ENCODE results near the gene C6orf118.

C6orf118 gene

DNA sequence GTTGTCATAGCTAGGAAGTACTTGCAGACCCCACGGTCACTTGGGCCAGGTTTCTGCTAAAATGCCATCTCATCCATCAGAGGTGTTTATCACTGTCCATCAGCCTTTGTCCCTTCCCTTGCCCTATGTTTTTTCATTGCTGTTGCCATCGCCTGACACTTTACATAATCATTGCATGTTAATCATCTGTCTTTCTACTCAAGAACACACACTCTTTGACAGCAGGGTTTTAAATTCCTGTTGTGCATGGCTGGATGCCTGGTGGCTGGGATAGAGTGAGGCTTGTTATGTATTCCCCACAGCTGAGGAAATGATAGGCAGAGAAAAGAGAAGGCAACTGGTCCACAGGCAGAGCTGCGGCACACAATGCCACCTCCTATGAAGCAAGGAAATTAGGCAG, 11.7 kb upstream of the C6orf118 start:
- no peaks in the 10 kb centered on the region for H3K27me3 ChIP-seq
- H3K27ac ChIP-seq: no peak overlapping the region
- no peaks in the 10 kb centered on the region for H3K36me3 ChIP-seq
- H3K4me3 ChIP-seq: no peak overlapping the region
- peaks cover 0 to 9% (median 0%) of the 10 kb centered on the region in 3 donors for H3K9me3 ChIP-seq
- no peaks in the 10 kb centered on the region for H3K4me1 ChIP-seq
- DNase-seq: no peak
- TF ChIP-seq, protein P1, sequence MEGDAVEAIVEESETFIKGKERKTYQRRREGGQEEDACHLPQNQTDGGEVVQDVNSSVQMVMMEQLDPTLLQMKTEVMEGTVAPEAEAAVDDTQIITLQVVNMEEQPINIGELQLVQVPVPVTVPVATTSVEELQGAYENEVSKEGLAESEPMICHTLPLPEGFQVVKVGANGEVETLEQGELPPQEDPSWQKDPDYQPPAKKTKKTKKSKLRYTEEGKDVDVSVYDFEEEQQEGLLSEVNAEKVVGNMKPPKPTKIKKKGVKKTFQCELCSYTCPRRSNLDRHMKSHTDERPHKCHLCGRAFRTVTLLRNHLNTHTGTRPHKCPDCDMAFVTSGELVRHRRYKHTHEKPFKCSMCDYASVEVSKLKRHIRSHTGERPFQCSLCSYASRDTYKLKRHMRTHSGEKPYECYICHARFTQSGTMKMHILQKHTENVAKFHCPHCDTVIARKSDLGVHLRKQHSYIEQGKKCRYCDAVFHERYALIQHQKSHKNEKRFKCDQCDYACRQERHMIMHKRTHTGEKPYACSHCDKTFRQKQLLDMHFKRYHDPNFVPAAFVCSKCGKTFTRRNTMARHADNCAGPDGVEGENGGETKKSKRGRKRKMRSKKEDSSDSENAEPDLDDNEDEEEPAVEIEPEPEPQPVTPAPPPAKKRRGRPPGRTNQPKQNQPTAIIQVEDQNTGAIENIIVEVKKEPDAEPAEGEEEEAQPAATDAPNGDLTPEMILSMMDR (IDR thresholded peaks at IDR 0.05): no peak
- intact Hi-C loops (cut with DNase I; ENCODE audit: low total_unique reads): no loop called here

DNA sequence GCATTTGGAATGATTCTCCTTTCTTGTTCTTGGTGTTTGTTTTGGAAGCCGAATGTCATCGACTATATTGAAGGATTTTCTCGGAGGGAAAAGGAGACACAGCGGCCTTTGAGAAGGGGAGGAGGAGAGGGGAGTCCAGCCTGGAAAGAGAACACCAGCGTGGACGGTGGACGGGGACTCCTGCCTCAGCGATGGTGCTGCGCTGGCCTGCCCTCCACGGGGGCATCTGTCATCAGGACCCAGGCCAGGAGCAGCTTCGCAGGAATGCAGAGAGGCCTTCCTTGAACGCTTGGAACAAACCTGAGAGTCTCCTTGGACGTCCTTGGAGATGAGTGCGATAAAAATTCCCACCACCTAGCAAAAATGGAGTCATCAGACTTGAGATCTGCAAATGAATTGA, 8.3 kb upstream of the C6orf118 start:
- H3K36me3 ChIP-seq: no peaks in the 10 kb centered on the region
- H3K27ac ChIP-seq: no peak overlapping the region
- H3K27me3 ChIP-seq: no peaks in the 10 kb centered on the region
- TF ChIP-seq, protein P1 (IDR thresholded peaks at IDR 0.05): no peak
- no peak overlapping the region for H3K4me3 ChIP-seq
- intact Hi-C loops (cut with DNase I; ENCODE audit: low total_unique reads): no loop called here
- H3K4me1 ChIP-seq: no peaks in the 10 kb centered on the region
- no peak for DNase-seq
- H3K9me3 ChIP-seq: peaks cover 0 to 9% (median 0%) of the 10 kb centered on the region in 3 donors

DNA sequence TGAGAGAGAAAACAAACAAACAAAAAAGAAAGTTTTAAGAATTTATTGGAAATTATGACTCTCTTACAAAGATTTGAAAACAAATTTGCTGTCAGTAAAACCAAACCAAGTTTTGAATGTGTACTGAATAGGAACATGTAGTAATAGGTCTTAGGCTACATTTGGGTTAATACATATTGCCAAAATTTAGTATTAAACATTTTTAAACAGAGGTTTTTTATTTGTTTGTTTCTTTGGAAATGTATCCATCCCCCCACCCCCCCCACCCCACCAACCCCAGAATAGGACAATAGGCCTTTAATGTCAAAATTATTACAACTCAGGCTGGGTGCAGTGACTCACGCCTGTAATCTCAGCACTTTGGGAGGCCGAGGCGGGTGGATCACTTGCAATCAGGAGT, 2.5 kb downstream of the C6orf118 start:
- H3K27ac ChIP-seq: no peak overlapping the region
- H3K36me3 ChIP-seq: no peaks in the 10 kb centered on the region
- H3K27me3 ChIP-seq: no peaks in the 10 kb centered on the region
- DNase-seq: no peak
- no peaks in the 10 kb centered on the region for H3K9me3 ChIP-seq
- H3K4me3 ChIP-seq: no peak overlapping the region
- H3K4me1 ChIP-seq: no peaks in the 10 kb centered on the region
- TF ChIP-seq, protein P1 (IDR thresholded peaks at IDR 0.05): no peak
- intact Hi-C loops (cut with DNase I; ENCODE audit: low total_unique reads): no loop called here

DNA sequence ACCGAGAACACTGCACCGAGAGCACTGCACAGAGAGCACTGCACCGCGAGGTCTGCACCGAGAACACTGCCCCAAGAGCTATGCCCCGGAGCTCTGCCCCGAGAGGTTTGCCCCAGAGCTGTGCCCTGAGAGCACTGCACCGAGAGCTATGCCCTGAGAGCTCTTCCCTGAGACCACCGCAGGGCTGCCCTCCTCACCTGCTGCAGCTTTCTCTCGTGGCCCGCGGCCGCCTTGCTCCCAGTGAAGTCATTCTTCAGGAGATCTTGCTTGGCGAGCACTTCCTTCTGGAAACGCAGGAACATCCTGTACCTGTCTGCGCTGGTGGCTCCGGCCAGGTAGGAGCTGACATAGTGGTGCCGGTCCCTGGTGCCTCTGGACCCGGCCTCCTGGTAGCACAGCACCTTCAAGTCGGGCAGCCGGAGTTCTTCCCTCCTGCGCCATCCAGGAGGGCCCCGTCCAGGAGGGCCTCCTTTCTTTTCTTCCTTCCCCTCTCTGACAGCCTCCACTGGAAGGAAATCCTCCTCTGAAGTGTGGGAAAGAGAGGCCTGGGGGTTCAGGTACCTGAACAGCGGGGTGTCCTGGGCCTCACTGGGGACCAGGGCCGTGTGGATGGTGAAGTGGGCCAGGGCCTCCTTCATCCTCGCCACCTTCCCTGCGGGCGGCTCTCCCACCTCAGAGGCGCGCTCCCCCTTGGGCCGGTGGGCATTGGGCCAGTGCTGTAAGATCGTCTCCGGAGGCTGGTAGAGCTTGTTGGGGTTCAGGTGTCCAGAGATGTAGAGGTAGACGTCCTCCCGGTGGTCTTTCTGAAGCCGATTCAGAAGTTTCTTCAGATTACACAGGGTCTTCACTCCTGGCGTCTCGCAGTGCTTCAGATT, 7.8 kb downstream of the C6orf118 start:
- no peaks in the 10 kb centered on the region for H3K4me1 ChIP-seq
- no peak overlapping the region for H3K27ac ChIP-seq
- H3K9me3 ChIP-seq: no peaks in the 10 kb centered on the region
- TF ChIP-seq, protein P1 (IDR thresholded peaks at IDR 0.05): no peak
- no peaks in the 10 kb centered on the region for H3K36me3 ChIP-seq
- H3K27me3 ChIP-seq: no peaks in the 10 kb centered on the region
- no peak for DNase-seq
- intact Hi-C loops (cut with DNase I; ENCODE audit: low total_unique reads): loop anchor here (5.0 kb wide), 1 partner anchor 1219 kb away; no protein-coding TSS in a partner anchor
- no peak overlapping the region for H3K4me3 ChIP-seq

DNA sequence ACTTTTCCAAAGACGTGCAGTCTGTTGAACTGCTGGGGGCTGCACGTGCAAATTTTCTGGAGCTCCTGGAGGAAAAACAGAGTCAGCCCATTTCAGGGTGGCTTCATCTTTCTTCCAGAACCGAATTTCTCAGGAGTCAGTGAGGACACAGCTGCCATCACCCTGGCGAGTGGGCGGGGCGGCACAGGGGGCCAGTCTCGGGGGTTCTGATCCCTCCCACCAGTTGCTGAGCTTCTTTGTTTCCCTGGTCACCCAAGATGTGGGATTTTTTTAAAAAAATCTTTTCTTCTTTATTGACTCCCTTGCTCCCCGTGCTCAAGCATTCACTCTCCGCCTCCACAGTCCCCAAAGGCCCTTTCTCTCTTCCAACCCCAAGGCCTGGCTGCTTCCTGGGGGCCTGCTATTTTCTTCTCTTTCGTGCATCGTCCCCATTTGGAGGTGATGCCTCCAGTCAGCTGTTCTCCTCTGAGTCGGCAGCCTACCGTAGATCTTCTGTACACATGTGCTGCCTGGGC, 8.9 kb downstream of the C6orf118 start:
- H3K27ac ChIP-seq: no peak overlapping the region
- DNase-seq: no peak
- H3K36me3 ChIP-seq: no peaks in the 10 kb centered on the region
- H3K4me1 ChIP-seq: no peaks in the 10 kb centered on the region
- TF ChIP-seq, protein P1 (IDR thresholded peaks at IDR 0.05): no peak
- intact Hi-C loops (cut with DNase I; ENCODE audit: low total_unique reads): loop anchor here (5.0 kb wide), 1 partner anchor 1218 kb away; no protein-coding TSS in a partner anchor
- H3K27me3 ChIP-seq: no peaks in the 10 kb centered on the region
- H3K4me3 ChIP-seq: no peak overlapping the region
- H3K9me3 ChIP-seq: no peaks in the 10 kb centered on the region

Data from tibial artery (tissue), 4 donors.